A549 (cell line): ENCODE results near the gene EML4. TPM values are rescaled to one million over a fixed set of nuclear protein-coding genes. Genes with fewer than 3 reads are reported as not detected.

Experiments used
- ATAC-seq, 2 experiments: fragments of 200-7000 bp in 1 of 2; fragments of >200 bp in 1 of 2; cut with Nextera tagmentation in 1 of 2; cut with Tn5 transposase in 1 of 2; 3 replicates each; pipeline versions ENCODE4 v1.8.0 to v1.9.1; 2018 to 2020; ENCODE audit warnings: mild to moderate bottlenecking in 1 of 2, moderate library complexity in 1 of 2
- CTCF ChIA-PET: fragments of 300-600 bp; sonication (Branson Sonifier 250); formaldehyde crosslinking; extraction: SDS; loops from one replicate; lab custom pipeline; 2021; ENCODE audit warnings: antibody characterized with exemption, inconsistent platforms; lab: Yijun Ruan, JAX
- POLR2A ChIA-PET: fragments of 350-600 bp; formaldehyde crosslinking; extraction: SDS; loops from one replicate; lab custom pipeline; 2021; ENCODE audit warnings: antibody characterized with exemption, inconsistent platforms; lab: Yijun Ruan, JAX
- DNase-seq, 2 experiments: peaks; one replicate each; pipeline versions ENCODE4 v3.0.0 to v3.0.0-alpha.2; 2011 to 2016; ENCODE audit warnings: low read depth in 1 of 2, low spot score in 1 of 2
- FAIRE-seq: peaks from 2 replicates; lab custom pipeline; 2011; peaks lifted over from hg19 to GRCh38; lab: Jason Lieb, UNC
- H3K27ac ChIP-seq, 2 experiments: fragments of >200 bp; sonication (Bioruptor Twin); formaldehyde crosslinking; 3 replicates each; pipeline ENCODE4 v1.5.1; 2016 to 2017
- H3K4me1 ChIP-seq: fragments of >200 bp; sonication (Bioruptor Twin); formaldehyde crosslinking; 3 replicates; pipeline ENCODE4 v1.6.1; 2016
- H3K4me2 ChIP-seq: fragments of >200 bp; sonication (Bioruptor Twin); formaldehyde crosslinking; 3 replicates; pipeline ENCODE4 v1.6.1; 2016
- H3K4me3 ChIP-seq: fragments of >200 bp; sonication (Bioruptor Twin); formaldehyde crosslinking; 3 replicates; pipeline ENCODE4 v1.5.1; 2016
- H3K9me3 ChIP-seq: fragments of >200 bp; sonication (Bioruptor Twin); formaldehyde crosslinking; 3 replicates; pipeline ENCODE4 v1.6.1; 2016
- ATOH8 ChIP-seq: fragments of 250-450 bp; sonication (Bioruptor Pico); IDR thresholded peaks from 2 replicates; pipeline ENCODE4 v1.5.0; 2020; ENCODE audit warnings: low read depth, mild to moderate bottlenecking, moderate library complexity
- BCL3 ChIP-seq: fragments of >200 bp; sonication (Bioruptor Twin); formaldehyde crosslinking; IDR thresholded peaks from 3 replicates; pipeline ENCODE4 v1.6.1; 2016
- E2F6 ChIP-seq: IDR thresholded peaks from 2 replicates; pipeline ENCODE4 v1.6.1; 2012; ENCODE audit warnings: low read depth, borderline replicate concordance
- GATA3 ChIP-seq: IDR thresholded peaks from 2 replicates; pipeline ENCODE4 v1.6.1; 2012; ENCODE audit warnings: borderline replicate concordance
- HDAC2 ChIP-seq: fragments of 200-600 bp; sonication (generic); IDR thresholded peaks from 2 replicates; pipeline ENCODE4 v1.6.1; 2016
- HOXB13 ChIP-seq: fragments of 250-450 bp; sonication (Bioruptor Pico); IDR thresholded peaks from 2 replicates; pipeline ENCODE4 v1.5.0; 2020; ENCODE audit warnings: low read depth, mild to moderate bottlenecking, moderate library complexity
- JUN ChIP-seq, 2 experiments: fragments of >200 bp; sonication (Bioruptor Twin); formaldehyde crosslinking; IDR thresholded peaks; 2 replicates in 1 of 2; 3 replicates in 1 of 2; pipeline ENCODE4 v1.6.1; 2016 to 2017
- KDM5A ChIP-seq: fragments of 200-600 bp; sonication (generic); IDR thresholded peaks from 2 replicates; pipeline ENCODE4 v1.6.1; 2016; ENCODE audit warnings: antibody characterized with exemption, mild to moderate bottlenecking
- MAX ChIP-seq: IDR thresholded peaks from 2 replicates; pipeline ENCODE4 v1.6.1; 2012
- PHF8 ChIP-seq: fragments of 200-600 bp; sonication (generic); IDR thresholded peaks from 2 replicates; pipeline ENCODE4 v1.6.1; 2016; ENCODE audit warnings: low read depth, mild to moderate bottlenecking, antibody characterized with exemption, moderate library complexity, borderline replicate concordance
- POLR2A ChIP-seq: IDR thresholded peaks from 2 replicates; pipeline ENCODE4 v1.6.1; 2012; ENCODE audit warnings: mild to moderate bottlenecking, low read length
- RAD21 ChIP-seq, 2 experiments: fragments of >200 bp in 1 of 2; sonication (Bioruptor Twin) in 1 of 2; formaldehyde crosslinking in 1 of 2; IDR thresholded peaks in 1 of 2; conservative IDR thresholded peaks in 1 of 2; 2 replicates in 1 of 2; 3 replicates in 1 of 2; pipeline ENCODE4 v1.6.1; 2012 to 2018; ENCODE audit warnings: inconsistent platforms in 1 of 2
- RARB ChIP-seq: fragments of 250-450 bp; sonication (Bioruptor Pico); IDR thresholded peaks from 2 replicates; pipeline ENCODE4 v1.8.0; 2021; ENCODE audit warnings: mild to moderate bottlenecking, moderate library complexity
- RNF2 ChIP-seq: fragments of 200-600 bp; sonication (generic); IDR thresholded peaks from 2 replicates; pipeline ENCODE4 v1.6.1; 2016; ENCODE audit warnings: low read depth, mild to moderate bottlenecking, antibody characterized with exemption, moderate library complexity, borderline replicate concordance
- SMC3 ChIP-seq: fragments of >200 bp; sonication (Bioruptor Twin); formaldehyde crosslinking; IDR thresholded peaks from 3 replicates; pipeline ENCODE4 v1.6.1; 2018; ENCODE audit warnings: inconsistent platforms
- TFCP2L1 ChIP-seq: fragments of 250-450 bp; sonication (Bioruptor Pico); IDR thresholded peaks from 2 replicates; pipeline ENCODE4 v1.5.0; 2021; ENCODE audit warnings: mild to moderate bottlenecking
- TP53 ChIP-seq: fragments of 250-450 bp; sonication (Bioruptor Pico); IDR thresholded peaks from 2 replicates; pipeline ENCODE4 v1.5.0; 2021; ENCODE audit warnings: mild to moderate bottlenecking, moderate library complexity
- USF2 ChIP-seq: fragments of 450-650 bp; IDR thresholded peaks from 2 replicates; pipeline ENCODE4 v1.6.1; 2014; ENCODE audit warnings: antibody characterized with exemption
- ZSCAN20 ChIP-seq: fragments of 250-450 bp; sonication (Bioruptor Pico); IDR thresholded peaks from 2 replicates; pipeline ENCODE4 v1.8.0; 2022; ENCODE audit warnings: mild to moderate bottlenecking, moderate library complexity
- WGBS: methylation state at CpG from one replicate; pipeline ENCODE4 v1.1.6; 2017; ENCODE audit errors: missing lambda C conversion rate; 5-methylcytosine and 5-hydroxymethylcytosine counted together
- polyA minus RNA-seq: library from RNA; depleted of rRNA, polyadenylated mRNA; stranded (reverse); fragments of >200 nt; gene quantifications from 2 replicates; pipeline ENCODE4 v1.2.3, GENCODE V29; 2011; rRNA and poly(A)+ RNA removed
- polyA plus RNA-seq, 4 experiments: library from polyadenylated mRNA; depleted of rRNA in 3 of 4; stranded (reverse); fragments of >200 nt; fragmentation: RNase III in 1 of 4; extraction: RNeasy Plus Mini Kit Qiagen cat#74134 plus additional on column Dnase treatment in 1 of 4; gene quantifications; 2 replicates in 3 of 4; 3 replicates in 1 of 4; pipeline ENCODE4 v1.2.3, GENCODE V29; 2011 to 2017
- TF ChIP-seq, protein P1 (sequence below): fragments of 250-450 bp; sonication (Bioruptor Pico); IDR thresholded peaks from 2 replicates; pipeline ENCODE4 v1.5.0; 2021; ENCODE audit warnings: mild to moderate bottlenecking, moderate library complexity, borderline replicate concordance

Gene EML4, protein sequence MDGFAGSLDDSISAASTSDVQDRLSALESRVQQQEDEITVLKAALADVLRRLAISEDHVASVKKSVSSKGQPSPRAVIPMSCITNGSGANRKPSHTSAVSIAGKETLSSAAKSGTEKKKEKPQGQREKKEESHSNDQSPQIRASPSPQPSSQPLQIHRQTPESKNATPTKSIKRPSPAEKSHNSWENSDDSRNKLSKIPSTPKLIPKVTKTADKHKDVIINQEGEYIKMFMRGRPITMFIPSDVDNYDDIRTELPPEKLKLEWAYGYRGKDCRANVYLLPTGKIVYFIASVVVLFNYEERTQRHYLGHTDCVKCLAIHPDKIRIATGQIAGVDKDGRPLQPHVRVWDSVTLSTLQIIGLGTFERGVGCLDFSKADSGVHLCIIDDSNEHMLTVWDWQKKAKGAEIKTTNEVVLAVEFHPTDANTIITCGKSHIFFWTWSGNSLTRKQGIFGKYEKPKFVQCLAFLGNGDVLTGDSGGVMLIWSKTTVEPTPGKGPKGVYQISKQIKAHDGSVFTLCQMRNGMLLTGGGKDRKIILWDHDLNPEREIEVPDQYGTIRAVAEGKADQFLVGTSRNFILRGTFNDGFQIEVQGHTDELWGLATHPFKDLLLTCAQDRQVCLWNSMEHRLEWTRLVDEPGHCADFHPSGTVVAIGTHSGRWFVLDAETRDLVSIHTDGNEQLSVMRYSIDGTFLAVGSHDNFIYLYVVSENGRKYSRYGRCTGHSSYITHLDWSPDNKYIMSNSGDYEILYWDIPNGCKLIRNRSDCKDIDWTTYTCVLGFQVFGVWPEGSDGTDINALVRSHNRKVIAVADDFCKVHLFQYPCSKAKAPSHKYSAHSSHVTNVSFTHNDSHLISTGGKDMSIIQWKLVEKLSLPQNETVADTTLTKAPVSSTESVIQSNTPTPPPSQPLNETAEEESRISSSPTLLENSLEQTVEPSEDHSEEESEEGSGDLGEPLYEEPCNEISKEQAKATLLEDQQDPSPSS
- 115 and 130 TPM in 2 replicates for polyA plus RNA-seq (2011; rRNA removed)
- polyA plus RNA-seq (2012; cell fraction: cytosol; rRNA removed) = 23.2 and 24.9 TPM in 2 replicates
- polyA plus RNA-seq (2012; cell fraction: nucleus; rRNA removed) = 20.9 and 29.1 TPM in 2 replicates
- 34.6 to 39.0 TPM (median 36.3 TPM) in 3 replicates for polyA plus RNA-seq (2017; fragmentation: RNase III; extraction: RNeasy Plus Mini Kit Qiagen cat#74134 plus additional on column Dnase treatment)
- polyA minus RNA-seq = 88.9 and 93.5 TPM in 2 replicates

GRCh38 chr2:42169100-42169873, at the start of gene EML4:
Gene EML4 (plus strand): TSS chr2:42169353. CDS start chr2:42169612, 259 bp downstream.
- DNase-seq (peak; percentile 88 to 96), FAIRE-seq (no peak), ATAC-seq (peak; percentile 89)
- POLR2A ChIA-PET = interaction anchor here (0.6 to 2.6 kb wide), 5 partner anchors 27 to 36 kb away, joined by 3 to 8 read pairs (median 6); no protein-coding TSS in a partner anchor
- Histone ChIP-seq H3K4me2 (peak within 1 kb of the TSS; percentile 81), H3K4me1 (peaks cover 29% of the 10 kb centered on the region), H3K9me3 (no peaks in the 10 kb centered on the region), H3K27ac (peak within 1 kb of the TSS; percentile 85 to 94)
- CTCF ChIA-PET = interaction anchor here (0.8 to 1.8 kb wide), 5 partner anchors 13 to 63 kb away, joined by 3 to 5 read pairs (median 3); no protein-coding TSS in a partner anchor
- no peak; the same call in 1 of the 2 replicates for TF ChIP-seq ATOH8 (CRISPR knock-in tag)
- peak; percentile 86 for TF ChIP-seq POLR2A
- TF ChIP-seq GATA3 = peak; percentile 16; the same call in 1 of the 2 replicates
- peak; percentile 51; the same call in 1 of the 2 replicates for TF ChIP-seq PHF8
- peak; percentile 89 for TF ChIP-seq USF2
- 0 out of 2 replicates have a peak, but pooled peaks have one; percentile 26 for TF ChIP-seq TFCP2L1 (CRISPR knock-in tag)
- TF ChIP-seq, protein P1, sequence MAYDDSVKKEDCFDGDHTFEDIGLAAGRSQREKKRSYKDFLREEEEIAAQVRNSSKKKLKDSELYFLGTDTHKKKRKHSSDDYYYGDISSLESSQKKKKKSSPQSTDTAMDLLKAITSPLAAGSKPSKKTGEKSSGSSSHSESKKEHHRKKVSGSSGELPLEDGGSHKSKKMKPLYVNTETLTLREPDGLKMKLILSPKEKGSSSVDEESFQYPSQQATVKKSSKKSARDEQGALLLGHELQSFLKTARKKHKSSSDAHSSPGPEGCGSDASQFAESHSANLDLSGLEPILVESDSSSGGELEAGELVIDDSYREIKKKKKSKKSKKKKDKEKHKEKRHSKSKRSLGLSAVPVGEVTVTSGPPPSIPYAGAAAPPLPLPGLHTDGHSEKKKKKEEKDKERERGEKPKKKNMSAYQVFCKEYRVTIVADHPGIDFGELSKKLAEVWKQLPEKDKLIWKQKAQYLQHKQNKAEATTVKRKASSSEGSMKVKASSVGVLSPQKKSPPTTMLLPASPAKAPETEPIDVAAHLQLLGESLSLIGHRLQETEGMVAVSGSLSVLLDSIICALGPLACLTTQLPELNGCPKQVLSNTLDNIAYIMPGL (CRISPR knock-in tag) = no peak
- peak in 1 of 2 experiments; percentile 84; a peak in 2 of 5 replicates for TF ChIP-seq JUN (IDR thresholded peaks at IDR 0.05)
- peak; percentile 94 for TF ChIP-seq MAX
- peak; percentile 80; the same call in 1 of the 3 replicates for TF ChIP-seq BCL3
- peak in 1 of 2 experiments; percentile 45; a peak in 2 of 5 replicates for TF ChIP-seq RAD21 (conservative IDR thresholded peaks at IDR 0.05 in 1 of 2, IDR thresholded peaks at IDR 0.05 in 1 of 2)
- TF ChIP-seq HOXB13 (CRISPR knock-in tag) = 0 out of 2 replicates have a peak, but pooled peaks have one; percentile 15
- TF ChIP-seq RNF2 = no peak
- peak; percentile 24; the same call in 1 of the 2 replicates for TF ChIP-seq KDM5A
- peak; percentile 94 for TF ChIP-seq E2F6
- peak; percentile 26; the same call in 2 of the 3 replicates for TF ChIP-seq SMC3
- TF ChIP-seq ZSCAN20 (CRISPR knock-in tag) = no peak
- peak; percentile 69; the same call in 1 of the 2 replicates for TF ChIP-seq TP53 (CRISPR knock-in tag)
- peak; percentile 58; the same call in 1 of the 2 replicates for TF ChIP-seq HDAC2
- TF ChIP-seq RARB (CRISPR knock-in tag) = no peak
- TF ChIP-seq, all 56 proteins: peak for 15
- WGBS = under 1% methylated on average over 22 of the region's 88 CpGs
- peak within 1 kb of the TSS; percentile 71 for H3K4me3 ChIP-seq
